ENCODE measurements around the gene UNCX. TPM values are rescaled to one million over a fixed set of nuclear protein-coding genes. Genes with fewer than 3 reads are reported as not detected.
A peak's percentile ranks its signal among the peaks of the same experiment; 100 is the strongest.

UNCX gene
- total RNA-seq, 3 donors from 2014 or later, result not detected

DNA sequence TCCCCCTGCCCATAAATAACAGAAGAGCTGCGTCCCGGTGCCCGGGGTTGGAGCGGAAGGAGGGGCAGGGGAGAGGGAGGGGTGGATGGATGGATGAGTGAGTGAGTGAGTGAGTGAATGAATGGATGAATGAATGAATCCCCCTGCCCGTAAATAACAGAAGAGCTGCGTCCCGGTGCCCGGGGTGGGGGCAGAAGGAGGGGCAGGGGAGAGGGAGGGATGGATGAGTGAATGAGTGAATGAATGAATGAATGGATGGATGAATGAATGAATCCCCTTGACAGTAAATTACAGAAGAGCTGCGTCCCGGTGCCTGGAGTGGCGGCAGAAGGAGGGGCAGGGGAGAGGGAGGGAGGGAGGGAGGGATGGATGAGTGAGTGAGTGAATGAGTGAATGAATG is 7.6 kb upstream of the UNCX start:
- Mint-ChIP-seq H3K27me3 (ENCODE audit: low read depth) (peaks cover 68% of the 10 kb centered on the region), H3K4me1 (ENCODE audit: low read depth) (peaks cover 4% of the 10 kb centered on the region), H3K36me3 (ENCODE audit: insufficient read depth) (no peaks in the 10 kb centered on the region), H3K9me3 (no peaks in the 10 kb centered on the region), H3K4me3 (no peak overlapping the region)
- ATAC-seq, result no peak
- no peak for DNase-seq

DNA sequence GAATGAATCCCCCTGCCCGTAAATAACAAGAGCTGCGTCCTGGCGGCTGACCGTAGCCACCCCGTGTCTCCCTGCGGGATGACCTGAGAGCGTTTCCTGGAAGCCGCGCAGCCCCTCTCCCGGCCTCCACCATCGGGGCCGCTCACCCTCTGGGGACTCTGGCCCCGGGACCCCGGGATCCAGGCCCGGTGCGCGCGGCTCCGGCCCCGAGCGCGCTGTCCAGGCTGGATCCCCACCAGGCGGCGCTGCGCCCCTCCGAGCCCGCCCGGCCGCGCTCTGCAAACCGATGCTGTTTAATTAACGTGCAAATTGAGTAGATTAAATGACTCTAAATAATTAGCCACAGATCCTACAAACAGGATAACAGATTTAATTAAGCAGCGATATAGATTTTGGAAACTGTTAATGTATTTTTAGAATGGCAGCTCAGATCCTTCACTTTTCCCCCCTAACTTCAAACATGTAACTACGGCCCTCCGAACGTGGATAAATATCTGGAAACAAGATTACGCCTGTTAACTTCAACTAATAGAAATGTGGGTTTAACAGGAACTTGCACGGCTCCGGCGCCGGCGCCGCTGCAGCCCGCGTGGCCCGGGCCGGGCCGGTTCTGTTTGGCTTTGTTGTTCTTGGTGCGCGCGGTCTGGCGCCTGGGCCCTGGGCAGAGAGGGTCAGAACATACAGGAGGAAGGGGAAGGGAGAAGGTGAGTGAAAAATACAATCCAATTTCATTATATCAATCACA is 7.1 kb upstream of the UNCX start:
- Mint-ChIP-seq H3K4me1 (ENCODE audit: low read depth) (peaks cover 4% of the 10 kb centered on the region), H3K36me3 (ENCODE audit: insufficient read depth) (no peaks in the 10 kb centered on the region), H3K9me3 (no peaks in the 10 kb centered on the region), H3K27me3 (ENCODE audit: low read depth) (peaks cover 70% of the 10 kb centered on the region), H3K4me3 (no peak overlapping the region)
- DNase-seq, result peak; percentile 42
- peak in 1 of 2 donors; percentile 50 for ATAC-seq

DNA sequence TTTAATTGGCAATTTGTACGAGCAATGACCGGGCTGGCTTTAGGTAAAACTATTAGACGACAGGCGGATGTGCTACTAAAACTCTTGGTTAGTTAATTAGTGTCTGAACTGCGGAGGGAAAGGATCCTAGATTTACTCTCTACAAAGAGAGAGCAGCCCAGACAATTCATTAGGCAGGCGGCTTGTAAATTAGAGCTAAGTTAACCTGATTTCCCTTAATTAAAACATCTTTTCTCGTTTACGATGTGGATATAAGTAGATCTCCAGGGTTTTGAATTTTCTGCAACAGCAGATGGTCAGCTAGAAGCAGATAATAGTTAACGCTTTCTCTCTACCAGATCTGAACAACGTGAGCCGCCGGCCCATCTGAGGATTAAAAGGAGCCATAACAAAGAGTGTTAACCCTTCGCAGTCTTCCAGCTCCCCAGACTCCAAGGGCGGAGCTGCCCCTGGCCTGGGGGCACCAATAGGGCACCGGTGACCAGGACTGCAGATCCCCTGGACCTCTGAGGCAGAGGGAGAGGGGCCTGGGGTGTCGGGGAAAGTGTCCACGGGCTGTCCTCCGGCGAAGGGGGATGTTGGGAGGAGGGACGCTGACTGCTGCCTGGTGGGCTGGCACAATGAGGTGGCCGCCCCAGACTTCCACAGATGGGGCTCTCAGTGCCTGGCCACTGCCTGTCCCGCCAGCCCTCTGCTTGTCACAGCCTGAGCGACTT is 6.3 kb upstream of the UNCX start:
- peaks cover 4% of the 10 kb centered on the region for H3K4me1 Mint-ChIP-seq (ENCODE audit: low read depth)
- no peaks in the 10 kb centered on the region for H3K36me3 Mint-ChIP-seq (ENCODE audit: insufficient read depth)
- H3K9me3 Mint-ChIP-seq, result no peaks in the 10 kb centered on the region
- ATAC-seq, result no peak
- DNase-seq, result no peak
- peaks cover 70% of the 10 kb centered on the region for H3K27me3 Mint-ChIP-seq (ENCODE audit: low read depth)
- H3K4me3 Mint-ChIP-seq, result no peak overlapping the region

DNA sequence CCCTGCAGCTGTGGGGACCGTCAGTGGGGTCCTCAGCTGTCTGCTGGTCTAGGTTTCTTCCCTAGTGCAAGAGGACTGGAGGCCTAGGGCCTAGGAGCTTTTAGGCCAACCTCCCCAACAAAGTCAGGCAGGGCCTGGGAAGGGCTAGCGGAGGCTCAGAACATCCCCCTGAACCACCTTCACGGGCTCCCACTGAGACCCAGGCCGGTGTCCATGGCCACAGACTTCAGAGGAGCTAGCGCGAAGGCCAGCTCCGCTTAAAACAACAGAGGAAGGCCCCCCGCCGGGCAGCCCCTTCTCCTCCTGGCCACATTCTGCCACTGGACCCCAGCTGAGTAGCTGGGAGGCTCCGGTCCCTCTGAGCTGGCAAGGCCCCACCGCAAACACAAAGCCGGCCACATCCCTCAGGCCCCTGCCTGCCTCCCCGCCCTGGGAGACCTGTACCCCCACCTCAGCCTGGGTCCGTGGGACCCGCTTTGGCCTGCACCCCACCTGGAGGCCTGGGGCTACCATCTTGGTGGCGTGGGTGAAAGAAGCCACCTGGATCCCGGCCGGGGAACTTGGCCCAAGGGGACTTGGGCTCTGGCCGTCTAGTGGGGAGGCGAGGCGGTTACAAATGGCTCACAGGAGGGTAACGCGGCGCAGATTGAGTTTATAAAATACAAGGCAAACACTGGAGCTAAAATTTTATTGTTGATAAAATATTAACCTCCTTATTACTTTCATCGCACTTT is 5.4 kb upstream of the UNCX start:
- H3K9me3 Mint-ChIP-seq, result no peaks in the 10 kb centered on the region
- H3K36me3 Mint-ChIP-seq (ENCODE audit: insufficient read depth), result no peaks in the 10 kb centered on the region
- H3K27me3 Mint-ChIP-seq (ENCODE audit: low read depth), result peaks cover 71% of the 10 kb centered on the region
- H3K4me1 Mint-ChIP-seq (ENCODE audit: low read depth), result peaks cover 8% of the 10 kb centered on the region
- DNase-seq (no peak), ATAC-seq (no peak)
- H3K4me3 Mint-ChIP-seq, result no peak overlapping the region

DNA sequence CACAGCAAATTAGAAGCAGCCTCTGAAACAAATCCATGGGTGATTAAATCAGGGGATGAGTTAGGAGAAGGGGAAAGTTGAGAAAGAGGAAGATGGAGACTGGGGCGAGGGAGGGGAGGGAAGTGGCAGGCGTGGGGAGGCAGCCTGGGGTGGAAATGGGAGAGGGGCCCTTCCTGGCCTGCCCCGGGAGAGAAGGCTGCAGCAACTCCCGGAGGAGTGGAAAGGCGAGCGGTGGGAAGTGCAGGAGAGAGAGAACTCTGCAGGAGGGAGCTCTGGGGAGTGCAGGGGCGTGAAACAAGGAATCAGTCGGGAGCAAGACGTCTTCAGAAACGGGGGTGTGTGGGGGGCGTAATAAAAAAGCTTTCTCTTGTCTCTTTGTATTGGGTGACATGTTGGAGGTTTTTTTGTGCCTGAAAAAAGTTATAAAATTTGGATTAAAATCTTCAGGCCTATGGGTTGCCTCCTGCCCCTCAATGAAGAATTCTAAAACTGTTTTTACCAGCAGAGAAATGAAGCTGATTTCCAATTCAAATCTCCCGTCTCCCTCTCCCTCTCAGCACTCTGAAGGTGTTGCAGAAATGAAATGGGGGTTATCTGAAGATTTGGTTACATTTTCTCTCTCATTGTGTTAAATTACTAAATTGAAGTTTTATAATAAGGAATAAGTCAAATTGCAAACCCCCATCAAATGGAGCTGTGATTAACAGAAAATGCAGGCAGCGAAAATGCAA is 4.7 kb upstream of the UNCX start:
- H3K4me3 Mint-ChIP-seq, result no peak overlapping the region
- DNase-seq (no peak), ATAC-seq (no peak)
- peaks cover 69% of the 10 kb centered on the region for H3K27me3 Mint-ChIP-seq (ENCODE audit: low read depth)
- H3K36me3 Mint-ChIP-seq (ENCODE audit: insufficient read depth), result no peaks in the 10 kb centered on the region
- H3K9me3 Mint-ChIP-seq, result no peaks in the 10 kb centered on the region
- H3K4me1 Mint-ChIP-seq (ENCODE audit: low read depth), result peaks cover 9% of the 10 kb centered on the region

DNA sequence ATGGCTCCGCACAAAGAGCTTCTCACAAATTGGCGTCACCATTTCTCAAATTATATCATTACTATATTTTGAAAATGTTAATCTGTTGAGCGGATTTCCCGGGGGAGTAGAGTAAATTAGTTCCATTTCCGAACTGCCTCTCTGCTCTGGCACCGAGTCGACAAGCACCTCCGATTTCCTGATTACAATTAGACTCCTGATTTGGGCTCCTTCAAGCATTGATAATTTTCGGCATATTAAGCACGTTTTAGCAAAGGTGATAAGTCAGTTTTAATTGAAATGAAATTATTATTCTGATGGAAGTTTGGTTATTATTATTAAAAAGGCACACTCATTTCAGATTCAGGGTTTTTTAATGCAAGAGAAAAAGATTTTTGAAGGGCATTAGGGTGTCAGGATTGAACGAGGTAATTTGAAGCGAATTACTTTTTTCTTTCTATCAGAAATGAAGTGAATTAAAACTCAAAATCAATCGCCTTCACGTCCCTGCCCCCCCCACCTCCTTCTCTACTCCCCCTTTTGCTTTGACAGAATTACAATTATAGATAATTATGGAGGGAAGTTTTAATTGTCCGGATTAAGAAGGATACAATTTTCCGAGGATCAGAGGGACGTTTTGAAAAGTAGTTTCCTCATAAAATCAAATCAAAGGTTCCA is 4.0 kb upstream of the UNCX start:
- Mint-ChIP-seq H3K4me3 (no peak overlapping the region), H3K9me3 (no peaks in the 10 kb centered on the region), H3K36me3 (ENCODE audit: insufficient read depth) (no peaks in the 10 kb centered on the region), H3K4me1 (ENCODE audit: low read depth) (peaks cover 9% of the 10 kb centered on the region), H3K27me3 (ENCODE audit: low read depth) (peaks cover 66% of the 10 kb centered on the region)
- no peak for DNase-seq
- no peak for ATAC-seq

DNA sequence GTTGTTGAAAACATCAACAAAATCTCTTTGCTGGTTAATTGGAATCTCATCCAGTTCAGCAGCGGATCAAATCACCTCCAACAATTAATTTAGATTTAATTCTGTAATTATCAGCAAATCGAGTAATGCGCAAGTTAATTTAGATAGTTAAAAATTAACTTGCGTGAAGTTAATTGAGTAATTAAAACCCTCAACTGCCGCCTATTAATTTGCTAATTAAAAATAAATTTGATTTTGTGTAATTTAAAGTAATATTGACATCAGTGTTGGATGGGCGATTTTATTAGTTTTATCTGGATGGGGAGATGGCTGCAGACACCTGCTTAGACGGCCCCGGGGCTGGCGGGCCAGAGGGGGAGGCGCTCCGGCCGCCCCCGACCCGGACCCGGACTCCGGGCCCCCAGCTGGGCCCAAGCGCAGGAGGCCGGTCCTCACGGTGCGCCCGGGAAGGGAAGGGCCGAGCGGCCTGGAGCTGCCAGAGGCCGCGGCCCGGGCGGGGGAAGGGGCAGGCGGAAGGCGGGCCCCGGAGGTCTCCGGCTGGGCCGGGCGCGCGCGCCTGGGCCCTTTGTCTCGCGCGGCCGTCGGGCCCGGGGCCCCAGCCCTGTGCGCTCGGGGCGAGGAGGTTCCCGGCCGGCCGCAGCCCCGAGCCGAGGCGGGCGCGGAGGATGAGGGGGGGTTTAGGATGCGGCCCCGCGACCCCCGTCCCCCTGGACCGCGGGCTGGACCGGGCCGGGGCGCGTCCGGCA is 3.3 kb upstream of the UNCX start:
- Mint-ChIP-seq H3K4me3 (no peak overlapping the region), H3K9me3 (no peaks in the 10 kb centered on the region), H3K4me1 (ENCODE audit: low read depth) (peaks cover 11% of the 10 kb centered on the region), H3K27me3 (ENCODE audit: low read depth) (peaks cover 68% of the 10 kb centered on the region), H3K36me3 (ENCODE audit: insufficient read depth) (no peaks in the 10 kb centered on the region)
- ATAC-seq (no peak), DNase-seq (no peak)

DNA sequence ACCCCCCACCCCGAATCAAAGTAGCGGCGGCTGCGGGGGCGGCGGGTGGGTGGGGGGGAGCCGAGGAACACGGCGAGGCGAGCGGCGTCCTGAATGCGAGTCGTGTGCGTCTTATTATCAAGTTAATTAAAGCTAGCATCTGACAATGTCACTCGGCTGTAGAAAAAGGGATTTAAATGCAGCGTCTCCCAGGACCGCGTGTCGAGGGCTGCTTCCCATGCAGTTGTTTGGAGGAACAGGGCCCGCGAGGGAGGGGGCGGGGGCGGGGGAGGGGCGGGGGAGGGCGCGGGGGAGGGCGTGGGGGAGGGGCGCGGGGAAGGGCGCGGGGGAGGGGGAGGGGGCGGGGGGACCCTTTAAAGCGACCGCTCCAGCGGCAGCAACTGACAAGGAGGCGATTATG is 2.7 kb upstream of the UNCX start:
- no peaks in the 10 kb centered on the region for H3K36me3 Mint-ChIP-seq (ENCODE audit: insufficient read depth)
- H3K4me3 Mint-ChIP-seq, result no peak overlapping the region
- ATAC-seq, result no peak
- peaks cover 17% of the 10 kb centered on the region for H3K4me1 Mint-ChIP-seq (ENCODE audit: low read depth)
- no peaks in the 10 kb centered on the region for H3K9me3 Mint-ChIP-seq
- DNase-seq, result no peak
- H3K27me3 Mint-ChIP-seq (ENCODE audit: low read depth), result peaks cover 71% of the 10 kb centered on the region

DNA sequence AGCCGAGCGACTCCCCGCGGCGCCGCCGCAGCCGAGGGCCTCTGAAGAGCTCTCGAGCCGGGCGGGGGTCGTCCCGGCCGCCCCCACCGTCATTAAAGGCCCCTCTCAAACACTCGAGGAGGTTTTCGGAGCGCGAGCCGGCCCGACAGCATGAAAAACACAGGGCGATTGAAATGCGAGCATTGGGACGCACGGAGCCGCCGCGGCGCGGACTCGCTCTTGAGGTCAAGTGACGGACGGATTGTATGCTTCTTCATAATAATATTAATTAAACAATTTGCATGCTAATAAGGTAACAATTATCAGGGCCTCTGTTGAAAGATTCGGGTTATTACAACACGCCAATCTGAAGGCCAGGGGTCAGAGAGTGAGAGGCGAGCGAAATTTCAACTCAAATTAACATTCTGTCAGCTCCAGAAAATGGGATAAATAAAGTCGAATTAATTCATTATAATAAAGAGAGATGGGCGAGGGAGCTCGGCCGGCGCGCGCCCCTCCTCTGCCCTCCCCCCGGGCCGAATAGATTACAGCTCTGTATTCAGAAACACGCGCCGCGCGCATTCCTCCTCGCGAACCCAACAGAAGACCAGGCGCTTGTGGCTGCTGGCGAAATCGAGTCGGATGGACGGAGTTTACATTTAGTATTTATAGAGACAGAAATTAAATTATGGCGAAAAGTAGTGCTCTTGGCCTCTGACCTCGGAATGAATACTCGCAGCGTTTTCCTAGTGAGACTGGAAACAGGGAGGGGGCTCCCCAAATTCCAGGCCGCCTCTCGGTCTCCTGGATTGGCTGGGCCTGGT is 2.1 kb upstream of the UNCX start:
- Mint-ChIP-seq H3K36me3 (ENCODE audit: insufficient read depth) (no peaks in the 10 kb centered on the region), H3K9me3 (no peaks in the 10 kb centered on the region), H3K4me3 (no peak overlapping the region), H3K27me3 (ENCODE audit: low read depth) (peaks cover 71% of the 10 kb centered on the region), H3K4me1 (ENCODE audit: low read depth) (peaks cover 18% of the 10 kb centered on the region)
- DNase-seq, result no peak
- ATAC-seq, result no peak

DNA sequence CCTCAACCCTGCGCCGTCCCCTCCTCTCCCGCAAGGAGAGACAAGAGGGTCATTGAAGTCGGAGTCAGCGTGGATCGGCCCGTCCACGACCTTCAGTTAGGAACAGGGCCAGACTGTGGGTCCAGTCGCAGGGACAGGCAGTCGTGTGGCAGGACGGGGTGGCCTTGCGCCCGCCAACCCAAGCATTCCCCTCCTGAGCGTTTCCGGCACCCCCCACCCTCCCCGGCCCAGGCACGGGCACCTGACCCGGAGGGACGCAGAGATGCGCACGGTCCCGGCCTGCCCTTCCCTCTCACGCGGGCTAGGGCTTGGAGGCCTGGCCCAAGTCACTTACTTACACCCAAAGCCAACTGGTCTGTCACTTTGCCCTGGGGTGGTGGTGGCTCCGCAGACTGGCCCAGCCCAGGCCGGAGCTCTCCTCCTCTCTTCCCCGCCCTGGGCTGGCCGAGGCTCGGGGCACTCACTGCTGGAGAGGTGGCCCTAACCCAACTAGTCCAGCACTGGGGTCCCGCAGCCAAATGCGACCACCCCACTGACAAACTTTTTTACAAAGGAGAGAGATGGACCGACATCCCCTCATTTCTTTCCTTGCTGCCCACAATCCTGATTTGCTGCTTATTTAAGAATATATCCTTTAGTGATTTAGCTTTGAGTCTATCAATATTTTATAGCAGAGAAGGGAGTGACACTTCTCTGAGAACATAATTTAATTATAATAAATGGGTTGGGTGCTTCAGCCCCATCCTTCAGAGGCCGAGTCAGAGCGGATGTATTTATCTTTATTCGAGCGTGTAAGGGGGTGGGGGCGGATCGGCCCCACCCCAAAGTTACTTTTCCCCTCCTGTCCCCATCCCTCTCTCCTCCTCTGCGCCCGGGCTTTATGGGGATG is 1.2 kb upstream of the UNCX start:
- no peak for ATAC-seq
- H3K36me3 Mint-ChIP-seq (ENCODE audit: insufficient read depth), result no peaks in the 10 kb centered on the region
- peaks cover 16% of the 10 kb centered on the region for H3K4me1 Mint-ChIP-seq (ENCODE audit: low read depth)
- peaks cover 65% of the 10 kb centered on the region for H3K27me3 Mint-ChIP-seq (ENCODE audit: low read depth)
- no peaks in the 10 kb centered on the region for H3K9me3 Mint-ChIP-seq
- DNase-seq, result no peak
- no peak overlapping the region for H3K4me3 Mint-ChIP-seq

DNA sequence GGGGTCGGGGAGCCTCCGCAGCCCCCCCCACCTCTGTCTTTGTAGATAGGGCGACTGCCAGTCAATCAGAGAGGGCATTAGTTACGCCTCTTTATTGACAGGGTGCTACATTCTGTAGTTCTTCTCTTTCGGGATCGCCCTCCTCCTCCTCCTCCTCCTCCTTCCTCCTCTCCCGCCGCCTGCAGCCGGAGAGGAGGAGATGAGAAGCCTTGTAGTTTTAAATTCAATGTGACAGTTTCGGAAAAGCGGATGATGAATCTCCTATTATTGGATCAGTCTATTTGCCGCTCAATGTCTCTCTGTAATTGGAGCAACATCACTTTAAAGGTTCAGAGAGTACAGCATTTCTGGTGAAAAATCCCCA is 587 bp upstream of the UNCX start:
- no peak for DNase-seq
- Mint-ChIP-seq H3K27me3 (ENCODE audit: low read depth) (peaks cover 61% of the 10 kb centered on the region), H3K4me3 (no peak overlapping the region), H3K4me1 (ENCODE audit: low read depth) (peaks cover 18% of the 10 kb centered on the region), H3K9me3 (no peaks in the 10 kb centered on the region), H3K36me3 (ENCODE audit: insufficient read depth) (no peaks in the 10 kb centered on the region)
- no peak for ATAC-seq

DNA sequence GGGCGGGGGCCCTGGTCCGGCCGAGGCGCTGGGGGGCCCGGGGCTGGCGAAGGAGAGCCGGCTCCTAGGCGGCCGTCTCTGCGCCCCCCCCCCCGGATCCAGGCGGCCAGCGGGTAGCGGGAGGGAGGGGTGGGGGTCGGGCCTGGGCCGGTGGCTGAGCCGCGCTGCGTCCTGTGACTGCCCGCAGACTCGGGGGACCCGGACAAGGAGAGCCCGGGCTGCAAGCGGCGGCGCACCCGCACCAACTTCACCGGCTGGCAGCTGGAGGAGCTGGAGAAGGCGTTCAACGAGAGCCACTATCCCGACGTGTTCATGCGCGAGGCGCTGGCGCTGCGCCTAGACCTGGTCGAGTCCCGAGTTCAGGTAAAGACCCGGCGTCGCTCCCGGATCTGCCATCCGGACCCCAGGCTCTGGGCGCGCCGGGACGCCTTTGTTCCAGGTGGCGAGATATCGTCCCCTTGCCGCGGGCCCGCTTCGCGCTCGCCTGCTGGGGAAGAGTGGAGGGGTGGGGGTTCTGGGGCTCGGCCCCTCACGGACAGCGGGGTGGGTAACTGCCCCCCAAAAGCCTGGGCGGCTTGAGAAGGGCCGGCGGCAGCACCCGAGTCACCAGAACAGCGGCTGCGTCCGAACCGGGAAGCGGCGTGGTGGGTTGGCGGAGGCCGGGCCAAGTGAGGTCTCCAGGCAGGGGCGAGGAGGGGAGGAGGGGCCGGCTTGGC is 819 bp downstream of the UNCX start:
- H3K9me3 Mint-ChIP-seq, result no peaks in the 10 kb centered on the region
- no peaks in the 10 kb centered on the region for H3K36me3 Mint-ChIP-seq (ENCODE audit: insufficient read depth)
- H3K4me3 Mint-ChIP-seq, result no peak overlapping the region
- peaks cover 19% of the 10 kb centered on the region for H3K4me1 Mint-ChIP-seq (ENCODE audit: low read depth)
- ATAC-seq, result no peak
- peaks cover 58% of the 10 kb centered on the region for H3K27me3 Mint-ChIP-seq (ENCODE audit: low read depth)
- DNase-seq, result no peak
